Measurements from ENCODE around the gene MAD2L2. TPM values are rescaled to one million over a fixed set of nuclear protein-coding genes. Genes with fewer than 3 reads are reported as not detected.
A peak's percentile ranks its signal among the peaks of the same experiment; 100 is the strongest.

Gene MAD2L2
- total and polyA plus RNA-seq, 9 of the 15 experiments (the other 6 are each of a cell fraction or from before 2014, with no cell fraction given): 12.4 to 286 (median 143) TPM

DNA sequence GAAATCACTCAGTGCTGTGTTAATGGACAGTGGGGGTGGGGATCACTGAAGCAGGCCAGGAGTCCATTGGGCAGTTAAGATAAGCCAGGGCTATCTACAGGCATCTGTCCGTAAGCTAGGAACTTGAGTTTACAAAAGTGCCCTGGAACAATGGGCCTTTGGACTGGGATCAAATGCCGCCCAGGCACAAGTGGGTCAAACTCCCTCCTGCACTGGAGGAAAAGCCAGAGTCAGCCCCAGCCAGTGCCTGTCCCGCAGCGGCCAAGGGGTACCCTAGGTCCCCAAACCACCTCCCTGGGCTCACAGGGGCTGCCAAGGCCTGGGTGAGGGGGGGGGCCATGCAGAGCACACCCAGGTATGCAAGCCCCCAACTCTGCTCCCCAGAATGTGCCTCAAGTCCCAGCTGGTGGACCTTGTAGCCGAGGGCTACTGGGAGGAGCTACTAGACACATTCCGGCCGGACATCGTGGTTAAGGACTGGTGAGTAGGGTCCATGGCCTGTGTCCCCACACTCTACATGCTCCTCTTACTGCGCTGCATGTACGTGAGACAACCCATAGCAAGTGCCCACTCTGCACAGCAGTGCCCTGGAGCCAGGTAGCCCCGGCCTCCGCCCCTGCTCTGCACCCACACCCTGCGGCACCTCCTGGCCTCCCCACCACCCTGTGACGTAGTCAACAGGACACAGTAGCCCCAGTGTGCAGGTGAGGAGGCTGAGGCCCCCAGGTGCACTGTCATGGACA lies 9.2 kb downstream of the MAD2L2 start (continued):
- TF ChIP-seq TCF3 (CRISPR knock-in tag; IDR thresholded peaks at IDR 0.05) (peak; percentile 96), PYGO2 (tag; IDR thresholded peaks at IDR 0.05) (no peak), NELFE (IDR thresholded peaks at IDR 0.05; ENCODE audit: insufficient read depth, insufficient read length) (no peak), HDAC3 (IDR thresholded peaks at IDR 0.05; ENCODE audit: borderline replicate concordance, partially characterized antibody) (no peak), BRF1 (IDR thresholded peaks at IDR 0.05; ENCODE audit: borderline replicate concordance, extremely low read depth, insufficient read length) (no peak), KLF16 (IDR thresholded peaks at IDR 0.05) (peak; percentile 84), KDM1A (IDR thresholded peaks at IDR 0.05) (peak; percentile 79 to 82), SRSF1 (IDR thresholded peaks at IDR 0.05; ENCODE audit: low read depth, low read length) (no peak), ATF7 (IDR thresholded peaks at IDR 0.05) (peak; percentile 46; the same call in 1 of the 2 replicates), HNRNPH1 (optimal IDR thresholded peaks at IDR 0.05; ENCODE audit: low read depth, low read length) (no peak), MEF2D (tag; conservative IDR thresholded peaks at IDR 0.05; ENCODE audit: low read depth) (0 out of 2 replicates have a peak, but pooled peaks have one; percentile 36), ATF1 (CRISPR knock-in tag; IDR thresholded peaks at IDR 0.05) (no peak), ATF1 (tag; IDR thresholded peaks at IDR 0.05) (0 out of 2 replicates have a peak, but pooled peaks have one; percentile 19)
- TF ChIP-seq, protein P1, sequence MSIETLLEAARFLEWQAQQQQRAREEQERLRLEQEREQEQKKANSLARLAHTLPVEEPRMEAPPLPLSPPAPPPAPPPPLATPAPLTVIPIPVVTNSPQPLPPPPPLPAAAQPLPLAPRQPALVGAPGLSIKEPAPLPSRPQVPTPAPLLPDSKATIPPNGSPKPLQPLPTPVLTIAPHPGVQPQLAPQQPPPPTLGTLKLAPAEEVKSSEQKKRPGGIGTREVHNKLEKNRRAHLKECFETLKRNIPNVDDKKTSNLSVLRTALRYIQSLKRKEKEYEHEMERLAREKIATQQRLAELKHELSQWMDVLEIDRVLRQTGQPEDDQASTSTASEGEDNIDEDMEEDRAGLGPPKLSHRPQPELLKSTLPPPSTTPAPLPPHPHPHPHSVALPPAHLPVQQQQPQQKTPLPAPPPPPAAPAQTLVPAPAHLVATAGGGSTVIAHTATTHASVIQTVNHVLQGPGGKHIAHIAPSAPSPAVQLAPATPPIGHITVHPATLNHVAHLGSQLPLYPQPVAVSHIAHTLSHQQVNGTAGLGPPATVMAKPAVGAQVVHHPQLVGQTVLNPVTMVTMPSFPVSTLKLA (conservative IDR thresholded peaks at IDR 0.05): no peak
- TF ChIP-seq, protein P2, sequence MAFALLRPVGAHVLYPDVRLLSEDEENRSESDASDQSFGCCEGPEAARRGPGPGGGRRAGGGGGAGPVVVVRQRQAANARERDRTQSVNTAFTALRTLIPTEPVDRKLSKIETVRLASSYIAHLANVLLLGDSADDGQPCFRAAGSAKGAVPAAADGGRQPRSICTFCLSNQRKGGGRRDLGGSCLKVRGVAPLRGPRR (CRISPR knock-in tag; IDR thresholded peaks at IDR 0.05): no peak
- TF ChIP-seq, protein P3, sequence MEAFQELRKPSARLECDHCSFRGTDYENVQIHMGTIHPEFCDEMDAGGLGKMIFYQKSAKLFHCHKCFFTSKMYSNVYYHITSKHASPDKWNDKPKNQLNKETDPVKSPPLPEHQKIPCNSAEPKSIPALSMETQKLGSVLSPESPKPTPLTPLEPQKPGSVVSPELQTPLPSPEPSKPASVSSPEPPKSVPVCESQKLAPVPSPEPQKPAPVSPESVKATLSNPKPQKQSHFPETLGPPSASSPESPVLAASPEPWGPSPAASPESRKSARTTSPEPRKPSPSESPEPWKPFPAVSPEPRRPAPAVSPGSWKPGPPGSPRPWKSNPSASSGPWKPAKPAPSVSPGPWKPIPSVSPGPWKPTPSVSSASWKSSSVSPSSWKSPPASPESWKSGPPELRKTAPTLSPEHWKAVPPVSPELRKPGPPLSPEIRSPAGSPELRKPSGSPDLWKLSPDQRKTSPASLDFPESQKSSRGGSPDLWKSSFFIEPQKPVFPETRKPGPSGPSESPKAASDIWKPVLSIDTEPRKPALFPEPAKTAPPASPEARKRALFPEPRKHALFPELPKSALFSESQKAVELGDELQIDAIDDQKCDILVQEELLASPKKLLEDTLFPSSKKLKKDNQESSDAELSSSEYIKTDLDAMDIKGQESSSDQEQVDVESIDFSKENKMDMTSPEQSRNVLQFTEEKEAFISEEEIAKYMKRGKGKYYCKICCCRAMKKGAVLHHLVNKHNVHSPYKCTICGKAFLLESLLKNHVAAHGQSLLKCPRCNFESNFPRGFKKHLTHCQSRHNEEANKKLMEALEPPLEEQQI (IDR thresholded peaks at IDR 0.05): no peak
- TF ChIP-seq, protein P4, sequence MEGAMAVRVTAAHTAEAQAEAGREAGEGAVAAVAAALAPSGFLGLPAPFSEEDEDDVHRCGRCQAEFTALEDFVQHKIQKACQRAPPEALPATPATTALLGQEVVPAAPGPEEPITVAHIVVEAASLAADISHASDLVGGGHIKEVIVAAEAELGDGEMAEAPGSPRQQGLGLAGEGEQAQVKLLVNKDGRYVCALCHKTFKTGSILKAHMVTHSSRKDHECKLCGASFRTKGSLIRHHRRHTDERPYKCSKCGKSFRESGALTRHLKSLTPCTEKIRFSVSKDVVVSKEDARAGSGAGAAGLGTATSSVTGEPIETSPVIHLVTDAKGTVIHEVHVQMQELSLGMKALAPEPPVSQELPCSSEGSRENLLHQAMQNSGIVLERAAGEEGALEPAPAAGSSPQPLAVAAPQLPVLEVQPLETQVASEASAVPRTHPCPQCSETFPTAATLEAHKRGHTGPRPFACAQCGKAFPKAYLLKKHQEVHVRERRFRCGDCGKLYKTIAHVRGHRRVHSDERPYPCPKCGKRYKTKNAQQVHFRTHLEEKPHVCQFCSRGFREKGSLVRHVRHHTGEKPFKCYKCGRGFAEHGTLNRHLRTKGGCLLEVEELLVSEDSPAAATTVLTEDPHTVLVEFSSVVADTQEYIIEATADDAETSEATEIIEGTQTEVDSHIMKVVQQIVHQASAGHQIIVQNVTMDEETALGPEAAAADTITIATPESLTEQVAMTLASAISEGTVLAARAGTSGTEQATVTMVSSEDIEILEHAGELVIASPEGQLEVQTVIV (CRISPR knock-in tag; IDR thresholded peaks at IDR 0.05; ENCODE audit: borderline replicate concordance): no peak
- TF ChIP-seq, protein P5, sequence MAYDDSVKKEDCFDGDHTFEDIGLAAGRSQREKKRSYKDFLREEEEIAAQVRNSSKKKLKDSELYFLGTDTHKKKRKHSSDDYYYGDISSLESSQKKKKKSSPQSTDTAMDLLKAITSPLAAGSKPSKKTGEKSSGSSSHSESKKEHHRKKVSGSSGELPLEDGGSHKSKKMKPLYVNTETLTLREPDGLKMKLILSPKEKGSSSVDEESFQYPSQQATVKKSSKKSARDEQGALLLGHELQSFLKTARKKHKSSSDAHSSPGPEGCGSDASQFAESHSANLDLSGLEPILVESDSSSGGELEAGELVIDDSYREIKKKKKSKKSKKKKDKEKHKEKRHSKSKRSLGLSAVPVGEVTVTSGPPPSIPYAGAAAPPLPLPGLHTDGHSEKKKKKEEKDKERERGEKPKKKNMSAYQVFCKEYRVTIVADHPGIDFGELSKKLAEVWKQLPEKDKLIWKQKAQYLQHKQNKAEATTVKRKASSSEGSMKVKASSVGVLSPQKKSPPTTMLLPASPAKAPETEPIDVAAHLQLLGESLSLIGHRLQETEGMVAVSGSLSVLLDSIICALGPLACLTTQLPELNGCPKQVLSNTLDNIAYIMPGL (CRISPR knock-in tag; IDR thresholded peaks at IDR 0.05): no peak
